GM19043 (cell line): ENCODE data around the gene NR3C2.

Experiments
- ATAC-seq: cut with Tn5 transposase; IDR thresholded peaks from one replicate; pipeline ENCODE4 v1.9.1; 2021; ENCODE audit warnings: low read depth; ENCODE audit not compliant: unreplicated experiment

The NR3C2 gene

GRCh38 chr4:148268835-148269234, 173.4 kb downstream of the NR3C2 start:
- ATAC-seq: no peak

- ATAC-seq: no peak
Measured at GRCh38 chr4:148266921-148267320, 175.3 kb downstream of the NR3C2 start.

- ATAC-seq: no peak
Measured at GRCh38 chr4:148266240-148266639, 176.0 kb downstream of the NR3C2 start.

GRCh38 chr4:148265627-148266026, 176.6 kb downstream of the NR3C2 start:
- no peak for ATAC-seq

GRCh38 chr4:148263802-148264201, 178.4 kb downstream of the NR3C2 start:
- no peak for ATAC-seq

- no peak for ATAC-seq
Measured at GRCh38 chr4:148263127-148263526, 179.1 kb downstream of the NR3C2 start.

- no peak for ATAC-seq
Measured at GRCh38 chr4:148261848-148262247, 180.4 kb downstream of the NR3C2 start.

GRCh38 chr4:148259841-148260240, 182.4 kb downstream of the NR3C2 start:
- ATAC-seq: no peak

- no peak for ATAC-seq
Measured at GRCh38 chr4:148258535-148258934, 183.7 kb downstream of the NR3C2 start.

- ATAC-seq: no peak
Measured at GRCh38 chr4:148255344-148255720, 186.9 kb downstream of the NR3C2 start.

GRCh38 chr4:148254621-148255343, 187.4 kb downstream of the NR3C2 start:
- no peak for ATAC-seq

GRCh38 chr4:148253768-148254167, 188.4 kb downstream of the NR3C2 start:
- no peak for ATAC-seq

- no peak for ATAC-seq
Measured at GRCh38 chr4:148248824-148249223, 193.4 kb downstream of the NR3C2 start.

- no peak for ATAC-seq
Measured at GRCh38 chr4:148245015-148245414, 197.2 kb downstream of the NR3C2 start.

GRCh38 chr4:148243837-148244236, 198.4 kb downstream of the NR3C2 start:
- no peak for ATAC-seq

GRCh38 chr4:148240241-148240640, 202.0 kb downstream of the NR3C2 start:
- ATAC-seq: no peak

GRCh38 chr4:148239494-148239985, 202.7 kb downstream of the NR3C2 start:
- ATAC-seq: no peak

GRCh38 chr4:148238811-148239493, 203.3 kb downstream of the NR3C2 start:
- ATAC-seq: no peak

GRCh38 chr4:148238086-148238485, 204.1 kb downstream of the NR3C2 start:
- ATAC-seq: no peak

- no peak for ATAC-seq
Measured at GRCh38 chr4:148235809-148236208, 206.4 kb downstream of the NR3C2 start.

- ATAC-seq: no peak
Measured at GRCh38 chr4:148229798-148230197, 212.4 kb downstream of the NR3C2 start.

GRCh38 chr4:148229028-148229427, 213.2 kb downstream of the NR3C2 start:
- no peak for ATAC-seq
